ENCODE measurements around the gene MRPS22. TPM values are rescaled to one million over a fixed set of nuclear protein-coding genes. Genes with fewer than 3 reads are reported as not detected.

MRPS22 gene
- total and polyA plus RNA-seq, 9 of the 15 experiments (the other 6 are each of a cell fraction or from before 2014, with no cell fraction given): 148 to 397 (median 229) TPM

GRCh38 chr3:139388821-139389551 lies 45.2 kb downstream of the MRPS22 start (continued):
- peak in 1 of 2 experiments; percentile 27; a peak in 1 of 4 replicates for TF ChIP-seq ZNF318 (IDR thresholded peaks at IDR 0.05; ENCODE audit: borderline replicate concordance in 1 of 2, low read depth in 1 of 2)
- peak; percentile 79 for TF ChIP-seq FOXP1 (CRISPR knock-in tag; IDR thresholded peaks at IDR 0.05)
- TF ChIP-seq L3MBTL2 (IDR thresholded peaks at IDR 0.05): no peak
- peak; percentile 57 for TF ChIP-seq LCOR (CRISPR knock-in tag; IDR thresholded peaks at IDR 0.05)
- no peak for TF ChIP-seq TRIM25 (IDR thresholded peaks at IDR 0.05; ENCODE audit: borderline replicate concordance)
- peak; percentile 83 for TF ChIP-seq ARID4B (CRISPR knock-in tag; IDR thresholded peaks at IDR 0.05)
- no peak for TF ChIP-seq HOXB6 (CRISPR knock-in tag; IDR thresholded peaks at IDR 0.05; ENCODE audit: borderline replicate concordance)
- TF ChIP-seq C11orf30 (IDR thresholded peaks at IDR 0.05; ENCODE audit: low read depth): no peak
- TF ChIP-seq USF1 (CRISPR knock-in tag; IDR thresholded peaks at IDR 0.05): no peak
